GM12891 (cell line): ENCODE results near the gene NCAPH2.

ENCODE experiments used
- POLR2A ChIP-seq: IDR thresholded peaks from 2 replicates; pipeline ENCODE4 v1.6.1; 2011; ENCODE audit warnings: low read depth, low read length, control low read depth
- POLR2AphosphoS5 ChIP-seq: IDR thresholded peaks from 2 replicates; pipeline ENCODE4 v1.6.1; 2011; ENCODE audit warnings: low read depth, low read length, control low read depth
- POU2F2 ChIP-seq: IDR thresholded peaks from 2 replicates; pipeline ENCODE4 v1.6.1; 2011; ENCODE audit warnings: low read depth, mild to moderate bottlenecking, control low read depth, low read length, moderate library complexity

- TF ChIP-seq POLR2A (no peak), POLR2AphosphoS5 (no peak), POU2F2 (no peak)
Observed at GRCh38 chr22:50563413-50564160, 55.6 kb downstream of the NCAPH2 start.
